LNCaP clone FGC (cell line): ENCODE data around the gene SLC48A1.

Experiments used
- DNase-seq: peaks from one replicate; pipeline ENCODE4 v3.0.0-alpha.2; 2011; ENCODE audit warnings: low read depth
- H3K4me3 ChIP-seq: 2 replicates; pipeline ENCODE4 v1.5.1; 2011; ENCODE audit warnings: mild to moderate bottlenecking, low read depth, low read length, control low read depth
- TF ChIP-seq, protein P1 (sequence below): IDR thresholded peaks from 2 replicates; pipeline ENCODE4 v1.5.1; 2012; ENCODE audit warnings: mild to moderate bottlenecking; ENCODE audit not compliant: control insufficient read depth, insufficient read depth; ENCODE audit errors: extremely low read depth

SLC48A1 gene

GRCh38 chr12:47732504-47732903 lies 40.5 kb upstream of the SLC48A1 start:
- DNase-seq, result no peak
- TF ChIP-seq, protein P1, sequence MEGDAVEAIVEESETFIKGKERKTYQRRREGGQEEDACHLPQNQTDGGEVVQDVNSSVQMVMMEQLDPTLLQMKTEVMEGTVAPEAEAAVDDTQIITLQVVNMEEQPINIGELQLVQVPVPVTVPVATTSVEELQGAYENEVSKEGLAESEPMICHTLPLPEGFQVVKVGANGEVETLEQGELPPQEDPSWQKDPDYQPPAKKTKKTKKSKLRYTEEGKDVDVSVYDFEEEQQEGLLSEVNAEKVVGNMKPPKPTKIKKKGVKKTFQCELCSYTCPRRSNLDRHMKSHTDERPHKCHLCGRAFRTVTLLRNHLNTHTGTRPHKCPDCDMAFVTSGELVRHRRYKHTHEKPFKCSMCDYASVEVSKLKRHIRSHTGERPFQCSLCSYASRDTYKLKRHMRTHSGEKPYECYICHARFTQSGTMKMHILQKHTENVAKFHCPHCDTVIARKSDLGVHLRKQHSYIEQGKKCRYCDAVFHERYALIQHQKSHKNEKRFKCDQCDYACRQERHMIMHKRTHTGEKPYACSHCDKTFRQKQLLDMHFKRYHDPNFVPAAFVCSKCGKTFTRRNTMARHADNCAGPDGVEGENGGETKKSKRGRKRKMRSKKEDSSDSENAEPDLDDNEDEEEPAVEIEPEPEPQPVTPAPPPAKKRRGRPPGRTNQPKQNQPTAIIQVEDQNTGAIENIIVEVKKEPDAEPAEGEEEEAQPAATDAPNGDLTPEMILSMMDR, result no peak

GRCh38 chr12:47733142-47733541 lies 39.9 kb upstream of the SLC48A1 start:
- H3K4me3 ChIP-seq, result no peak overlapping the region
- TF ChIP-seq, protein P1, result no peak

More at GRCh38 chr12:47732504-47732903, 40.5 kb upstream of the SLC48A1 start:
- H3K4me3 ChIP-seq, result no peak overlapping the region

DNA sequence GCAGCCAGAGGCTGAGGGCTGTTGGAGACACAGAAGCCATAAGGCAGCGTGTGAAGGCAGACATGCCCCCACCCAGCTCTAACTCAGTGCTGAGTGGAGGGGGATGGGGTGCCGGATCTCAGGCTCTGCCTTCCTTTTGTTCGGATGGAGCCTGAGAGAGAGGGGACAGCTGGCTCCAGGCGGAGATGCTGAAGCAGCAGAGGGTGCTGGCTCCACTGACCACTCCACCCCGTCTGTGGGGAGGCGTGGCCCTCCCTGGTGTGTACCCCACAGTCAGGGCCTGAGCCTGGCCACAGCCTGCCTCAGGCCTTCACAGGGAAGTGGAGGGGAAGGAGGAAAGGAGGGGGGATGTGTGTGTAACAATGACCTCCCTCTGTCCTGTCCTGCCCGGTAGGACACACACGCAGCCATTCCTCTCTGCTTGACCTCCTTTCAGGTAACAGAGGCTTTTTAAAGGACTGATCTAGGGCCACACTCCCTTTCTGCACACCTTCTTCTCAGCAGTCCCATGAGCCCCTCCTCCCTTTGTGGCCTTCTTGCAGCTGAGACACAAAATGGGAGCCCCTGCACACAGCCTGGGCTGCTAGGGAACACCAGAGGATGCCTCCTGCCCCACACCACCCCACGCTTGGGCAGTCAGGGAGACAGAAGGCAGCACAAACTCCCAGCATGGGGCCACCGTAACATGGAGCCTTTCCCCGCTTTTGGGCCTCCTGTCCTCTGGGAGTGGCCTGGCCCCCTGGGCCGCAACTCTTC lies 38.1 kb upstream of the SLC48A1 start:
- no peak overlapping the region for H3K4me3 ChIP-seq
- TF ChIP-seq, protein P1, result no peak
- DNase-seq, result no peak

More at GRCh38 chr12:47733142-47733541, 39.9 kb upstream of the SLC48A1 start:
- DNase-seq, result no peak

DNA sequence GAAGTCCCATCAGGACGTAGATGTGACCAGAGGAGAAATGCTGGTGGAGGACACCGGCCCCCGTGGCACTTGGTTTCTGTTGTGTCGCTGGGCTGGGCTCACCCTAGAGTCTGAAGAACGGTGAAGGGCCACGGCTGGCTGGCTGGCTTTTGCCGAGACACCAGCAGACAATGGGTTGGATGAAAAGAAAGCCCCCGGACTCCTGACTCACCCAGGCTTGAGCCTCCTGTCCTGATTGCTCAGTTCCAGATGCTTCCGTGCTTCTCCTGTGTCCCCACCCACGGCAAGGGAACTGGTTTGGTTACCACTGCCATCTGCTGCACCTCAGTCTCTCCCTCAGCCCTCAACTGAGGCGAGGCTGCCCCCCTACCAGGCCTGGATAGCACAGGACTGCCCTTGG lies 37.4 kb upstream of the SLC48A1 start:
- no peak overlapping the region for H3K4me3 ChIP-seq
- no peak for DNase-seq
- TF ChIP-seq, protein P1, result no peak

DNA sequence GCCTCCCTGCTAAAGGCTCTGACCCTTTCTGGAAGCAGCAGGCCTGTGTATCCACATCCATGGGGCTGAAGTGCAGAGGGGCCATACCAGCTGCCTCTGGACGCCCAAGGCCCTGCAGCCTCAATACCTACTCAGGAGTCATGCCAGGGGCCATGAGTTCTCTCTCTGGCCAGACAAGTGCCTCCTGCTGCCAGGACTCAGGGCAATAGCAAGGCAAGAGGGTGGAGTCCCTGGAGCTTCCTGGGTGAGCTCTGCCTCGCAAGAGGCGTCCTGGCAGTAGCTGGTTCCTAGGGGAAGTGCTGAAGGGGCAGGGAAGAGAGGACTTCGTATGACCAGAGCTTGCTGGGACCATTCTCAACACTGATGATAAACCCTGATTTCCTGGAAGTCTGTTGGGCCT lies 36.8 kb upstream of the SLC48A1 start:
- TF ChIP-seq, protein P1, result no peak
- no peak overlapping the region for H3K4me3 ChIP-seq
- DNase-seq, result no peak

GRCh38 chr12:47736877-47737676 lies 36.0 kb upstream of the SLC48A1 start:
- DNase-seq, result no peak
- no peak overlapping the region for H3K4me3 ChIP-seq
- TF ChIP-seq, protein P1, result no peak
